Natural killer cell treated with Interleukin-12 subunit alpha and Interleukin-12 subunit beta and Interleukin-15 and Interleukin-18, amount 100 ng/mL, for 72 hours (primary cell): ENCODE results near the gene IRF9. TPM values are rescaled to one million over a fixed set of nuclear protein-coding genes. Genes with fewer than 3 reads are reported as not detected.
A peak's percentile ranks its signal among the peaks of the same experiment; 100 is the strongest.

Experiments
- ATAC-seq, 2 donors: fragments of 150-1000 bp; cut with Tn5 transposase in 1 of 2; sonication (Bioruptor Pico), chemical (Tn5 transposase) in 1 of 2; 2 replicates each; pipeline ENCODE4 v1.10.0; 2021
- DNase-seq: peaks from one replicate; pipeline ENCODE4 v3.0.0; 2022; ENCODE audit warnings: low spot score
- H3K27ac Mint-ChIP-seq, 2 donors: 1 replicate in 1 of 2; 2 replicates in 1 of 2; pipeline ENCODE4 v1.8.0; 2022; ENCODE audit warnings: mixed read lengths in 2 of 2, mild to moderate bottlenecking in 1 of 2, moderate library complexity in 1 of 2
- H3K27me3 Mint-ChIP-seq, 2 donors: 1 replicate in 1 of 2; 2 replicates in 1 of 2; pipeline ENCODE4 v1.8.0; 2022; ENCODE audit warnings: mixed read lengths in 2 of 2
- H3K36me3 Mint-ChIP-seq: one replicate; pipeline ENCODE4 v1.8.0; 2022; ENCODE audit warnings: mixed read lengths
- H3K4me1 Mint-ChIP-seq, 2 donors: 1 replicate in 1 of 2; 2 replicates in 1 of 2; pipeline ENCODE4 v1.8.0; 2022; ENCODE audit warnings: low read depth in 2 of 2, mixed read lengths in 2 of 2, mild to moderate bottlenecking in 1 of 2
- H3K4me3 Mint-ChIP-seq: one replicate; pipeline ENCODE4 v1.8.0; 2022; ENCODE audit warnings: mixed read lengths
- H3K9me3 Mint-ChIP-seq: 2 replicates; pipeline ENCODE4 v1.8.0; 2022; ENCODE audit warnings: mixed read lengths
- total RNA-seq, 2 donors: library from RNA; stranded (reverse); gene quantifications; one replicate each; pipeline ENCODE4 v1.2.3, GENCODE V29; 2022

The IRF9 gene
- total RNA-seq: 100 to 1,000 TPM; 135 to 227 TPM

- no peaks in the 10 kb centered on the region for H3K9me3 Mint-ChIP-seq
- DNase-seq: peak; percentile 96
- no peaks in the 10 kb centered on the region for H3K27me3 Mint-ChIP-seq
- peaks cover 15% of the 10 kb centered on the region for H3K36me3 Mint-ChIP-seq
- peak within 1 kb of the TSS; percentile 96 for H3K4me3 Mint-ChIP-seq
- H3K4me1 Mint-ChIP-seq: peaks cover 26 to 41% of the 10 kb centered on the region in 2 donors
- H3K27ac Mint-ChIP-seq: peak within 1 kb of the TSS; percentile 95 to 97
- ATAC-seq: peak; percentile 91 to 93
Observed at GRCh38 chr14:24160850-24161804, at the start of gene IRF9. Gene IRF9 (plus strand): TSS chr14:24161265. CDS start chr14:24162145, 880 bp downstream.

GRCh38 chr14:24113379-24113800, 47.7 kb upstream of the IRF9 start:
- Mint-ChIP-seq H3K9me3 (no peaks in the 10 kb centered on the region), H3K4me3 (peak overlapping the region; percentile 98), H3K27ac (peak overlapping the region; percentile 94 to 100), H3K27me3 (no peaks in the 10 kb centered on the region), H3K36me3 (peaks cover 7% of the 10 kb centered on the region), H3K4me1 (peaks cover 27 to 28% of the 10 kb centered on the region in 2 donors)
- ATAC-seq (no peak), DNase-seq (no peak)

GRCh38 chr14:24113801-24114531, 47.1 kb upstream of the IRF9 start:
- Mint-ChIP-seq H3K4me1 (peaks cover 22 to 25% of the 10 kb centered on the region in 2 donors), H3K36me3 (peaks cover 12% of the 10 kb centered on the region)

GRCh38 chr14:24114532-24115421, 46.3 kb upstream of the IRF9 start, which contains the start of the genes DCAF11 and NRL:
Gene DCAF11 (plus strand): TSS chr14:24114777. CDS start chr14:24115595, 818 bp downstream.
Gene NRL (minus strand): TSS chr14:24114949. CDS start chr14:24082848, 32,101 bp downstream.
- H3K36me3 Mint-ChIP-seq: peaks cover 12% of the 10 kb centered on the region

More at GRCh38 chr14:24113801-24114531, 47.1 kb upstream of the IRF9 start:
- Mint-ChIP-seq H3K27ac (peak overlapping the region; percentile 94 to 100), H3K9me3 (no peaks in the 10 kb centered on the region), H3K27me3 (no peaks in the 10 kb centered on the region), H3K4me3 (peak overlapping the region; percentile 98)
- peak; percentile 54 to 66 for ATAC-seq
- peak; percentile 92 for DNase-seq

GRCh38 chr14:24115422-24116127, 45.5 kb upstream of the IRF9 start:
- peak overlapping the region; percentile 98 for H3K4me3 Mint-ChIP-seq
- peaks cover 12% of the 10 kb centered on the region for H3K36me3 Mint-ChIP-seq
- peak overlapping the region; percentile 94 to 100 for H3K27ac Mint-ChIP-seq
- H3K9me3 Mint-ChIP-seq: no peaks in the 10 kb centered on the region
- no peak for DNase-seq
- no peaks in the 10 kb centered on the region for H3K27me3 Mint-ChIP-seq
- H3K4me1 Mint-ChIP-seq: peaks cover 19 to 24% of the 10 kb centered on the region in 2 donors
- no peak for ATAC-seq

More at GRCh38 chr14:24114532-24115421, 46.3 kb upstream of the IRF9 start, which contains the start of the genes DCAF11 and NRL:
- Mint-ChIP-seq H3K27ac (peak within 1 kb of the TSS; percentile 94 to 100), H3K4me1 (peaks cover 19 to 24% of the 10 kb centered on the region in 2 donors), H3K4me3 (peak within 1 kb of the TSS; percentile 98), H3K27me3 (no peaks in the 10 kb centered on the region), H3K9me3 (no peaks in the 10 kb centered on the region)
- DNase-seq: peak; percentile 100
- peak; percentile 94 for ATAC-seq

- H3K27ac Mint-ChIP-seq: peak overlapping the region; percentile 94 to 100
- no peaks in the 10 kb centered on the region for H3K27me3 Mint-ChIP-seq
- no peaks in the 10 kb centered on the region for H3K9me3 Mint-ChIP-seq
- no peak for ATAC-seq
- DNase-seq: no peak
- H3K36me3 Mint-ChIP-seq: peaks cover 13% of the 10 kb centered on the region
- peak overlapping the region; percentile 98 for H3K4me3 Mint-ChIP-seq
- peaks cover 19 to 24% of the 10 kb centered on the region in 2 donors for H3K4me1 Mint-ChIP-seq
Observed at GRCh38 chr14:24116128-24116814, 44.8 kb upstream of the IRF9 start.

GRCh38 chr14:24117179-24117578, 43.9 kb upstream of the IRF9 start:
- H3K27me3 Mint-ChIP-seq: no peaks in the 10 kb centered on the region
- H3K9me3 Mint-ChIP-seq: no peaks in the 10 kb centered on the region
- peaks cover 19% of the 10 kb centered on the region for H3K36me3 Mint-ChIP-seq
- H3K4me1 Mint-ChIP-seq: peaks cover 19 to 24% of the 10 kb centered on the region in 2 donors
- ATAC-seq: no peak
- H3K4me3 Mint-ChIP-seq: no peak overlapping the region
- H3K27ac Mint-ChIP-seq: peak overlapping the region in 1 of 2 donors; percentile 100
- peak; percentile 16 for DNase-seq

GRCh38 chr14:24119691-24120090, 41.4 kb upstream of the IRF9 start:
- Mint-ChIP-seq H3K9me3 (no peaks in the 10 kb centered on the region), H3K4me1 (peaks cover 19 to 24% of the 10 kb centered on the region in 2 donors), H3K4me3 (no peak overlapping the region), H3K27ac (no peak overlapping the region), H3K36me3 (peaks cover 19% of the 10 kb centered on the region), H3K27me3 (no peaks in the 10 kb centered on the region)
- DNase-seq (no peak), ATAC-seq (no peak)

- Mint-ChIP-seq H3K4me1 (peaks cover 8 to 10% of the 10 kb centered on the region in 2 donors), H3K27ac (no peak overlapping the region), H3K4me3 (no peak overlapping the region), H3K9me3 (no peaks in the 10 kb centered on the region), H3K27me3 (no peaks in the 10 kb centered on the region), H3K36me3 (peaks cover 19% of the 10 kb centered on the region)
- peak; percentile 37 for DNase-seq
- ATAC-seq: no peak
Observed at GRCh38 chr14:24121210-24121609, 39.9 kb upstream of the IRF9 start.

- Mint-ChIP-seq H3K4me3 (no peak overlapping the region), H3K27me3 (no peaks in the 10 kb centered on the region), H3K4me1 (peaks cover 0 to 4% of the 10 kb centered on the region in 2 donors), H3K9me3 (no peaks in the 10 kb centered on the region), H3K27ac (peak overlapping the region in 1 of 2 donors; percentile 68), H3K36me3 (peaks cover 14% of the 10 kb centered on the region)
- no peak for ATAC-seq
- DNase-seq: peak; percentile 3
Observed at GRCh38 chr14:24122416-24122815, 38.6 kb upstream of the IRF9 start.

GRCh38 chr14:24122898-24123297, 38.2 kb upstream of the IRF9 start:
- H3K4me3 Mint-ChIP-seq: no peak overlapping the region
- peaks cover 14% of the 10 kb centered on the region for H3K36me3 Mint-ChIP-seq
- ATAC-seq: no peak
- peak; percentile 40 for DNase-seq
- no peaks in the 10 kb centered on the region for H3K27me3 Mint-ChIP-seq
- H3K27ac Mint-ChIP-seq: peak overlapping the region in 1 of 2 donors; percentile 68
- peaks cover 0 to 4% of the 10 kb centered on the region in 2 donors for H3K4me1 Mint-ChIP-seq
- H3K9me3 Mint-ChIP-seq: no peaks in the 10 kb centered on the region
